HAP-1 (cell line): ENCODE data around the gene SLC19A1.

ENCODE experiments used
- DNase-seq, 2 experiments: peaks; one replicate each; pipeline ENCODE4 v3.0.0-alpha.2; 2016 to 2020; ENCODE audit warnings: low spot score in 2 of 2
- H3K27me3 ChIP-seq: fragments of 250-450 bp; sonication (Bioruptor Pico); 2 replicates; pipeline ENCODE4 v1.5.1; 2020; ENCODE audit warnings: low read depth, mild to moderate bottlenecking, moderate library complexity
- H3K36me3 ChIP-seq: fragments of 250-450 bp; sonication (Bioruptor Pico); replicated peaks from 2 replicates; pipeline ENCODE4 v1.5.1; 2020; ENCODE audit warnings: mild to moderate bottlenecking
- H3K4me1 ChIP-seq: fragments of 250-450 bp; sonication (Bioruptor Pico); 2 replicates; pipeline ENCODE4 v1.5.1; 2020; ENCODE audit warnings: mild to moderate bottlenecking
- H3K4me3 ChIP-seq: fragments of 250-450 bp; sonication (Bioruptor Pico); 2 replicates; pipeline ENCODE4 v1.5.1; 2020; ENCODE audit warnings: mild to moderate bottlenecking, moderate library complexity
- H3K9me3 ChIP-seq: fragments of 250-450 bp; sonication (Bioruptor Pico); 2 replicates; pipeline ENCODE4 v1.5.1; 2020; ENCODE audit warnings: mild to moderate bottlenecking, moderate library complexity
- in situ Hi-C: fragments of 300-500 bp; cut with MboI; formaldehyde crosslinking; loops from 3 replicates; pipeline ENCODE4 v1.14.3; 2020; ENCODE audit warnings: low sequenced_read_pairs, inconsistent platforms, mixed read lengths

SLC19A1 gene

GRCh38 chr21:45523411-45524101 lies 18.7 kb downstream of the SLC19A1 start:
- Histone ChIP-seq H3K27me3 (no peaks in the 10 kb centered on the region), H3K4me1 (no peaks in the 10 kb centered on the region), H3K4me3 (no peak overlapping the region), H3K9me3 (no peaks in the 10 kb centered on the region; the same call in 1 of the 2 replicates), H3K36me3 (peaks cover 60% of the 10 kb centered on the region)
- in situ Hi-C loops = no loop called here
- DNase-seq = no peak

DNA sequence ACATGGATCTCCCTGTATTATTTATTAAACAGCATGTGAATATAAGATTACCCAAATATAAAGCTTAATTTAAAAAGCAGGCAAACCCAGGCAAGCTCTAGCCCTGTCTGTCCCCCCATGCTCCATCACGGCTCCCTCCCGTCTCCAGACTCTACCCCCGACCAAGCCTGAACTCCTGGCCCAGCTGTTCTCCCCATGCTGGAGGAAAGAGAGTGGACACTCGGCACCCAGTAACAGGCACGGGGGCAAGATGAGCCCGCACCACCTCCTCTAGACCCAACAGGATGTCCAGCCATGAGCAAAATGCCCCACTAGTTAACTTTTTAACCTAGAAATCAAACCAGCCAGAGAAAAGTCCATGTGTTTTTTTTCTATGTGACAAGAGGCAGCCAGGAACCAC lies 19.3 kb downstream of the SLC19A1 start:
- in situ Hi-C loops = no loop called here
- Histone ChIP-seq H3K27me3 (no peaks in the 10 kb centered on the region), H3K9me3 (no peaks in the 10 kb centered on the region; the same call in 1 of the 2 replicates), H3K4me3 (no peak overlapping the region), H3K4me1 (no peaks in the 10 kb centered on the region), H3K36me3 (peaks cover 58% of the 10 kb centered on the region)
- no peak for DNase-seq

- no peaks in the 10 kb centered on the region; the same call in 1 of the 2 replicates for H3K9me3 ChIP-seq
- H3K27me3 ChIP-seq = no peaks in the 10 kb centered on the region
- in situ Hi-C loops = no loop called here
- H3K4me1 ChIP-seq = no peaks in the 10 kb centered on the region
- no peak for DNase-seq
- H3K36me3 ChIP-seq = peaks cover 60% of the 10 kb centered on the region
- H3K4me3 ChIP-seq = no peak overlapping the region
Observed at GRCh38 chr21:45522381-45522780, 19.9 kb downstream of the SLC19A1 start.

DNA sequence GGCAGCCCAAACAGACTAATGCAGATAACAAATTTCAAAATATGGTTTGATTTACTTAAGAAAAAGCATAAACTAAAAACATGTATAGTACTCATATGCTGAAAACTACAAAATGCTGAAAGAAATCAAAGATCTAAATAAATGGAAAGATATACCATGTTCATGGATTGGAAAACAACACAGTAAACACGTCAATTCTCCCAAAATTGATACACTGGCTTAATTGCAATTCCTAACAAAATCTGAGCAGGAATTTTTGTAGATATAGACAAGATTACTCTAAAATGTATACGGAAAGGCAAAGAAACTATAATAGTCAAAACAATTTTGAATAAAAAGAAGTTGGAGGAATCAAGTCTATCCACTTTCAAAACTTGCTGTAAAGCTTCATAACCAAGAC lies 21.0 kb downstream of the SLC19A1 start:
- Histone ChIP-seq H3K27me3 (no peaks in the 10 kb centered on the region), H3K4me3 (no peak overlapping the region), H3K36me3 (peaks cover 60% of the 10 kb centered on the region), H3K4me1 (no peaks in the 10 kb centered on the region), H3K9me3 (no peaks in the 10 kb centered on the region; the same call in 1 of the 2 replicates)
- DNase-seq = no peak
- in situ Hi-C loops = no loop called here

- Histone ChIP-seq H3K27me3 (no peaks in the 10 kb centered on the region), H3K4me3 (no peak overlapping the region), H3K36me3 (peaks cover 61% of the 10 kb centered on the region), H3K4me1 (no peaks in the 10 kb centered on the region), H3K9me3 (no peaks in the 10 kb centered on the region; the same call in 1 of the 2 replicates)
- in situ Hi-C loops = no loop called here
- no peak for DNase-seq
Observed at GRCh38 chr21:45519182-45519581, 23.1 kb downstream of the SLC19A1 start.

- no peaks in the 10 kb centered on the region for H3K4me1 ChIP-seq
- H3K9me3 ChIP-seq = no peaks in the 10 kb centered on the region; the same call in 1 of the 2 replicates
- no peaks in the 10 kb centered on the region for H3K27me3 ChIP-seq
- DNase-seq = no peak
- in situ Hi-C loops = no loop called here
- H3K36me3 ChIP-seq = peaks cover 65% of the 10 kb centered on the region
- H3K4me3 ChIP-seq = no peak overlapping the region
Observed at GRCh38 chr21:45518742-45519141, 23.5 kb downstream of the SLC19A1 start.

GRCh38 chr21:45517249-45518065 lies 24.8 kb downstream of the SLC19A1 start:
- H3K4me3 ChIP-seq = no peak overlapping the region
- no peaks in the 10 kb centered on the region for H3K27me3 ChIP-seq
- DNase-seq = no peak
- no peaks in the 10 kb centered on the region for H3K4me1 ChIP-seq
- H3K9me3 ChIP-seq = no peaks in the 10 kb centered on the region; the same call in 1 of the 2 replicates
- H3K36me3 ChIP-seq = peaks cover 61% of the 10 kb centered on the region
- in situ Hi-C loops = no loop called here

GRCh38 chr21:45516671-45517151 lies 25.5 kb downstream of the SLC19A1 start:
- H3K4me3 ChIP-seq = no peak overlapping the region
- no peaks in the 10 kb centered on the region; the same call in 1 of the 2 replicates for H3K9me3 ChIP-seq
- H3K27me3 ChIP-seq = no peaks in the 10 kb centered on the region
- no peak for DNase-seq
- H3K4me1 ChIP-seq = no peaks in the 10 kb centered on the region
- peaks cover 54% of the 10 kb centered on the region for H3K36me3 ChIP-seq
- in situ Hi-C loops = no loop called here

DNA sequence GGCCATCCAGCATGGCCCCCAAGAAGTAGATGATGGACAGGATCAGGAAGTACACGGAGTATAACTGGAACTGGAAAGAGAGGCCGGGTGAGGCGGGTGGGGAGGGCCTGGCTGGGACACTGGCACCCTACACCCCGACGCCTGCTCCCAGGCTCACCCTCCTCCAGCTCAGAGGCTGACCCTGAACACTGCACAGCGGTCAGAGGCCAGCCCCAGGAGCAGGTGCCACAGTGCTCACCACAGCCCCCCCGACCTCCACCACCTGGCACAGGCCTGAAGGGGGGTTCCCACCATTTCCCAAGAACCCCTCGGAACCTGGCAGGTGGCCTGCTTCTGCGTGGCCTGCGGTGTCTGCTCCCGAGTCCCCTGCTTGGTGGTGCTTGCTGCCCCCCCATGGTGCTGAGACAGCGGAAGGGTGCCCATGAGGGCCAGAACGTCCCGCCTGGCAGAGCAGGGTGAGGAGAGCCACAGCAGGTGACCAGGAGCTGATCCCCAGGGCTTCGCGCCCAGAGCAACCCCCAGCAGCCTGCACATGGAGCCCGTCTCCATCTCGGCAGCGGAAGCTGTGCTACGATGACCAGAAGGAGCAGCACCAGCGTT lies 26.1 kb downstream of the SLC19A1 start:
- Histone ChIP-seq H3K36me3 (peaks cover 52% of the 10 kb centered on the region), H3K27me3 (no peaks in the 10 kb centered on the region), H3K9me3 (no peaks in the 10 kb centered on the region; the same call in 1 of the 2 replicates), H3K4me1 (no peaks in the 10 kb centered on the region), H3K4me3 (no peak overlapping the region)
- DNase-seq = no peak
- in situ Hi-C loops = no loop called here

DNA sequence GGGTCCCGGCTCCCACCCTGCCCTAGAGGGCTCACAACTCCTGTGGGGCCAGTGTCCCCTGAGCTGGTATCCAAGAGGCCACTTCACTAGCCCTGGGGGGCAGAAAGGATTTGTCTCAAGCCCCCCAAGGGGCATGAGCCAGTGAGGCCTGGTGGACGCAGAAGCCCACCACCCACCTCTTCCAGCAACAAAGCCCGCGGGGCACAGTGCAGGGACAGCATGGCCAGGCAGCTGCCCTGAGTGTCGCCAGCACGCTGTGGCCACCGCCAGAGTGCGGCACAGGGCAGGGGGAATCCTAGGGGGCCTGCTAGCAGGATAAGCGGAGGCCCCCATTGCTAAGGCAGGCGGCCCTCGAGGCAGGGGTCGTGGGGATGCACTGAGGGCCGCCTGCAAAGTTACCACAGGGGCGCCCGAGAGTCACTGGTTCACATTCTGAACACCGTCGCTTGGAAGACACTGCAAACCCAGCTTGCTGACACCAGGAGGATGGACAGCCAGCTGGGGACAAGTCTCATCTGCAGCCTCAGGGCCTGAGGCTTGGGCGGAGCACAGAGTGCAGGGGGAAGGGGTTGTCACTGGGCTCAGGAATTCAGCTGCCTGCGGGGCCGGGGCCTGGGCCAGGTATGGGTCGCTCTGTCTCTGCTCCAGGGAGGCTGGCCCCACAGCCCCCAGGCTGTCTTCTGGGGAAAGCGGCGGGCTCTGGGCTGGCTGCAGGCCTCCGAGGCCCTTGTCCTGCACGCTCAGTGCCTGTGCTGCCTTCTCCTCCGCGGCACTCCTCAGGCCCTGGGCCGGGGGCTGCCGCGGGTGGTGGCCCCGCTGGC lies 26.8 kb downstream of the SLC19A1 start:
- in situ Hi-C loops = no loop called here

DNA sequence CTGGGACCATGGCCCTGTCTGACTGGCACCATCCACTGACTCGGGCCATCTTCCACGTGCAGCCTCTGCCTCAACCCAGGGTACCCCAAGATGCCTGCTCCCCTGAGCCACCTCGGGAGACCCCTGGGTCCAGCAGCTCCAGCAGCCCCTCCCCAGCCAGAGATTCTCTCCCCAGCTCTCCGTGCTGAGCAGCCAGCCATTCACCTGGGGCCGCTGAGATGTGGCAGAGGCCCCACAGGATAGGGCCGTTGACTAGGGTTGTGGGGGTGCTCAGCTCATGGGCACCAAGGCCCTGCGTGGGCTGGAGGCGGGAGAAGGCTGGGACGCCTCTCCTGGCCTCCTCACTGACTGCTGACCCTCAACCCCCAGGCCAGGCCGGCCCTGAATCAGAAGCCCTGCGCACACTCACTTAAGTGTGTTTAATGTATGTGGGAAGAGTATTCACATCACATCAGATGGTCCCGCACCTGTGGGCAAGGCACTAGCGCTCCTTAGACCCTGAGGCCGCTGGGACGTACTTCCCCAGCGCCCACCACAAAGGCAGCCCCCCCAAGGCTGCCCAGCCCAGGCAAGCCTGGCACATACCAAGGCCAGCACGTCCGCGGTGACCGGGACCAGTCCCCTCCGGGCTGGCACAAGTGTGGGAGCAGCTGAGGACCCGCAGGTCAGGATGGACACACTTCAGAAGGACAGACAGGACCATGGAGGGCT lies 27.8 kb downstream of the SLC19A1 start:
- Histone ChIP-seq H3K4me1 (no peaks in the 10 kb centered on the region), H3K27me3 (no peaks in the 10 kb centered on the region), H3K4me3 (no peak overlapping the region), H3K9me3 (no peaks in the 10 kb centered on the region; the same call in 1 of the 2 replicates), H3K36me3 (peaks cover 44% of the 10 kb centered on the region)
- DNase-seq = no peak
- in situ Hi-C loops = no loop called here

More for the DNA sequence above, 26.8 kb downstream of the SLC19A1 start:
- no peaks in the 10 kb centered on the region for H3K4me1 ChIP-seq
- no peaks in the 10 kb centered on the region for H3K27me3 ChIP-seq
- no peak overlapping the region for H3K4me3 ChIP-seq
- no peak for DNase-seq
- H3K36me3 ChIP-seq = peaks cover 47% of the 10 kb centered on the region
- H3K9me3 ChIP-seq = no peaks in the 10 kb centered on the region; the same call in 1 of the 2 replicates

DNA sequence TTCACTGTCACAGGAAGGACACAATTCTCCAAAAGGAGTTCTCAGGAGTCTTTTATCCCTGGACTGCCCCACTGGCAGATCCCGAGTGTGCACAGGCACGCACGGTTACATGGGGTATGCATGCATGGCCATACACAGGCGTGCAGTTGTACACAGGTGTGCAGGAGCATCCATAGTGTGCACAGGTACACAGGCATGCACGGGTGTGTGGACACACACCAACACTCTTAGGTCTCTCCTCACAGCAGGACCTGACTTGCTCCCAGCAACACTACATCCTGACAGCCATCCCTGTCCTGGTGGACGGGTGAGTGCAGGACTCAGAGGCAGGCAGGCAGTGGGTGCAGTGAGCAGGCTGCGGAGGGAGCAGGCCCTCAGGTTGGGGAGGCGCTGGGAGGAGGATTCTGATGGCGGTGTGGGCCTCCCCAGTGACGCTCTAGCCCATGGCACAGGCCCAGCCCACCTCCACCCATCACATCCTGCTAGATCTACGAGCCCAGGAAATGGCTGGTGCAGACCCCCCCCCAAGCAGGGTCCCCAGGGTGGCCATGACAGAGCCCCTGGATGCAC lies 28.4 kb downstream of the SLC19A1 start:
- H3K4me1 ChIP-seq = no peaks in the 10 kb centered on the region

More for the DNA sequence above, 28.4 kb downstream of the SLC19A1 start:
- H3K4me3 ChIP-seq = no peak overlapping the region
- H3K36me3 ChIP-seq = peaks cover 44% of the 10 kb centered on the region
- H3K27me3 ChIP-seq = no peaks in the 10 kb centered on the region
- in situ Hi-C loops = no loop called here
- DNase-seq = no peak
- H3K9me3 ChIP-seq = no peaks in the 10 kb centered on the region; the same call in 1 of the 2 replicates
